Stimulated activated CD8-positive, alpha-beta memory T cell treated with anti-CD3 and anti-CD28 coated beads, Interleukin-15, amount 100 ng/mL, for 4 hours (primary cell): ENCODE results near the gene SRRM2.
"Not testable (repeated sequence)": the region's sequence is repeated elsewhere in the genome, so short reads cannot be mapped to it uniquely, and the experiment has no call there.

Source experiments
- DNase-seq, 2 donors: peaks; one replicate each; pipeline ENCODE4 v3.0.0-alpha.2; 2020; ENCODE audit warnings: low read depth in 2 of 2

SRRM2 gene

GRCh38 chr16:2715064-2715463, 37.4 kb upstream of the SRRM2 start:
- no peak for DNase-seq

GRCh38 chr16:2715519-2715918, 36.9 kb upstream of the SRRM2 start:
- DNase-seq: peak; percentile 63 to 69

GRCh38 chr16:2715966-2716885, 36.2 kb upstream of the SRRM2 start:
- no peak for DNase-seq

GRCh38 chr16:2716948-2717347, 35.5 kb upstream of the SRRM2 start:
- DNase-seq: no peak

- DNase-seq: no peak
Measured at GRCh38 chr16:2717383-2718263, 34.8 kb upstream of the SRRM2 start.

- no peak for DNase-seq
Measured at GRCh38 chr16:2719328-2720063, 32.9 kb upstream of the SRRM2 start.

GRCh38 chr16:2720064-2720457, 32.4 kb upstream of the SRRM2 start, which contains the start of gene PRSS27:
TSS of gene PRSS27 (minus strand) at chr16:2720224. CDS start at chr16:2720160, 64 bp downstream.
- no peak for DNase-seq

GRCh38 chr16:2720719-2721633, 31.5 kb upstream of the SRRM2 start:
- peak; percentile 67 to 70 for DNase-seq

- not testable (repeated sequence) for DNase-seq
Measured at GRCh38 chr16:2721634-2722173, 30.7 kb upstream of the SRRM2 start.

- DNase-seq: no peak
Measured at GRCh38 chr16:2724088-2724676, 28.3 kb upstream of the SRRM2 start.

GRCh38 chr16:2724816-2725348, 27.6 kb upstream of the SRRM2 start:
- DNase-seq: no peak

GRCh38 chr16:2726923-2727322, 25.5 kb upstream of the SRRM2 start:
- no peak for DNase-seq

GRCh38 chr16:2728034-2728433, 24.4 kb upstream of the SRRM2 start:
- DNase-seq: no peak

- DNase-seq: no peak
Measured at GRCh38 chr16:2734844-2735515, 17.5 kb upstream of the SRRM2 start.

GRCh38 chr16:2736476-2737237, 15.8 kb upstream of the SRRM2 start:
- no peak for DNase-seq

- no peak for DNase-seq
Measured at GRCh38 chr16:2737238-2737605, 15.2 kb upstream of the SRRM2 start.

GRCh38 chr16:2737895-2738418, 14.5 kb upstream of the SRRM2 start:
- no peak for DNase-seq

- no peak for DNase-seq
Measured at GRCh38 chr16:2738615-2739014, 13.8 kb upstream of the SRRM2 start.
